ENCODE results near the gene GRID1.

GRCh38 chr10:85657476-85658113 is 709.0 kb downstream of the GRID1 start:
- no peak for TF ChIP-seq CTCF (optimal IDR thresholded peaks at IDR 0.05 in 1 of 3, IDR thresholded peaks at IDR 0.05 in 1 of 3, conservative IDR thresholded peaks at IDR 0.05 in 1 of 3; ENCODE audit: extremely low read depth in 1 of 3, insufficient read depth in 2 of 3, low read length in 3 of 3)
- no peak for TF ChIP-seq EZH2 (IDR thresholded peaks at IDR 0.05; ENCODE audit: low read length)
